SK-N-SH treated with all-trans-retinoic acid at 6 μM for 48 hours (cell line): ENCODE data around the gene MRPL16.

Experiments used
- ATAC-seq: fragments of 200-7000 bp; cut with Tn5 transposase; 3 replicates; pipeline ENCODE4 v1.9.1; 2020; ENCODE audit warnings: mild to moderate bottlenecking, moderate library complexity
- CSRNP3 ChIP-seq: fragments of 250-450 bp; sonication (Bioruptor Pico); IDR thresholded peaks from 2 replicates; pipeline ENCODE4 v1.5.1; 2021; ENCODE audit warnings: mild to moderate bottlenecking, moderate library complexity
- ZFP3 ChIP-seq: fragments of 250-450 bp; sonication (Bioruptor Pico); IDR thresholded peaks from 2 replicates; pipeline ENCODE4 v1.5.0; 2020; ENCODE audit warnings: mild to moderate bottlenecking, moderate library complexity
- ZNF8 ChIP-seq: fragments of 450-650 bp; formaldehyde crosslinking; IDR thresholded peaks from 2 replicates; pipeline ENCODE4 v1.5.0; 2020; ENCODE audit warnings: mild to moderate bottlenecking, moderate library complexity

MRPL16 gene

GRCh38 chr11:59756845-59757244 is 53.7 kb downstream of the MRPL16 start (continued):
- TF ChIP-seq CSRNP3 (CRISPR knock-in tag) (no peak), ZFP3 (CRISPR knock-in tag) (no peak)

DNA sequence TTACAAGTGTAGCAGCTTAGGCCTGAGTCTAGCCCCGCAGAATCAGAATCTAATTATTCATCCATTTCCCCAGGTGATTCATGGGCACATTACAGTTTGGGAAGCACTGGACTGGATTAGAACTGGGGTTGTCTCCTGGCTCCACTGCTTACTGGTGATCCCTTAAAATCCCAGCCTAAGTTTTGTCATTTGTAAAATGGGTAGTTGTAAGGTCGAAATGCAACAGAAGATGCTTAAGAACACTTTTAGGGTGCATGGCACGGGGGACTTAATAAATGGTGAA is 54.1 kb downstream of the MRPL16 start:
- TF ChIP-seq CSRNP3 (CRISPR knock-in tag): no peak
- no peak for TF ChIP-seq ZNF8 (CRISPR knock-in tag)

More for the DNA sequence above, 54.1 kb downstream of the MRPL16 start:
- no peak for ATAC-seq
